GM12878 (cell line): ENCODE data around the gene REM1. TPM values are rescaled to one million over a fixed set of nuclear protein-coding genes. Genes with fewer than 3 reads are reported as not detected.

Source experiments
- ATAC-seq: fragments of 200-7000 bp; cut with Tn5 transposase; 3 replicates; pipeline ENCODE4 v1.9.1; 2020; ENCODE audit warnings: mild to moderate bottlenecking, moderate library complexity
- BruUV-seq: library from RNA; stranded (reverse); fragments of 400-500 nt; replicated peaks from 2 replicates; lab custom pipeline; 2021; lab: Mats Ljungman, UMichigan
- CTCF ChIA-PET: fragments of 300-600 bp; sonication (Branson Sonifier 250); formaldehyde crosslinking; extraction: SDS; loops from one replicate; lab custom pipeline; 2021; ENCODE audit warnings: inconsistent platforms; lab: Yijun Ruan, JAX
- POLR2A ChIA-PET: fragments of 350-600 bp; formaldehyde crosslinking; extraction: SDS; loops from one replicate; lab custom pipeline; 2021; ENCODE audit warnings: inconsistent platforms; lab: Charles Lee
- RAD21 ChIA-PET: fragments of 300-600 bp; sonication (Branson Sonifier 250); formaldehyde crosslinking; loops from one replicate; lab custom pipeline; 2023; ENCODE audit warnings: antibody characterized with exemption; ENCODE audit not compliant: unreplicated experiment; lab: Charles Lee
- SMC1A ChIA-PET: fragments of 300-600 bp; sonication (Branson Sonifier 250); formaldehyde crosslinking; loops from one replicate; lab custom pipeline; 2023; ENCODE audit not compliant: unreplicated experiment, uncharacterized antibody; lab: Charles Lee
- DNase-seq: peaks from one replicate; pipeline ENCODE4 v3.0.0-alpha.2; 2011; ENCODE audit warnings: low read depth, low spot score
- FAIRE-seq: peaks from 3 replicates; lab custom pipeline; 2011; peaks lifted over from hg19 to GRCh38; lab: Jason Lieb, UNC
- H2AFZ ChIP-seq: 2 replicates; pipeline ENCODE4 v1.6.0; 2011; ENCODE audit warnings: low read depth, low read length, control low read depth; ENCODE audit not compliant: control insufficient read depth
- H3K27ac ChIP-seq: 2 replicates; pipeline ENCODE4 v1.5.1; 2011; ENCODE audit warnings: control low read depth; ENCODE audit not compliant: control insufficient read depth, insufficient read depth
- H3K27me3 ChIP-seq, 2 experiments: replicated peaks in 1 of 2; 2 replicates each; pipeline versions ENCODE4 v1.6.0 to v1.6.1; 2011; ENCODE audit warnings: low read length in 1 of 2; ENCODE audit not compliant: control insufficient read depth in 2 of 2, insufficient read depth in 2 of 2
- H3K36me3 ChIP-seq, 2 experiments: 2 replicates each; pipeline ENCODE4 v1.5.1; 2011; ENCODE audit warnings: low read length in 1 of 2; ENCODE audit not compliant: control insufficient read depth in 2 of 2, insufficient read depth in 2 of 2
- H3K4me1 ChIP-seq: 2 replicates; pipeline ENCODE4 v1.6.1; 2011; ENCODE audit warnings: mild to moderate bottlenecking, low read length, moderate library complexity, mixed read lengths; ENCODE audit not compliant: control insufficient read depth, insufficient read depth
- H3K4me2 ChIP-seq: 2 replicates; pipeline ENCODE4 v1.6.0; 2011; ENCODE audit warnings: control low read depth; ENCODE audit not compliant: control insufficient read depth, insufficient read depth
- H3K4me3 ChIP-seq: fragments of 200-600 bp; sonication (generic); 2 replicates; pipeline ENCODE4 v1.5.1; 2016
- H3K79me2 ChIP-seq: 2 replicates; pipeline ENCODE4 v1.6.0; 2011; ENCODE audit warnings: low read length; ENCODE audit not compliant: control insufficient read depth, insufficient read depth
- H3K9ac ChIP-seq: 2 replicates; pipeline ENCODE4 v1.8.0; 2011; ENCODE audit warnings: low read length, control low read depth, mixed read lengths; ENCODE audit not compliant: control insufficient read depth, insufficient read depth
- H3K9me3 ChIP-seq: replicated peaks from 3 replicates; pipeline ENCODE4 v1.5.1; 2011; ENCODE audit warnings: mild to moderate bottlenecking, low read length; ENCODE audit not compliant: control insufficient read depth, insufficient read depth
- H4K20me1 ChIP-seq: 2 replicates; pipeline ENCODE4 v1.6.0; 2011; ENCODE audit not compliant: control insufficient read depth, insufficient read depth
- CBX5 ChIP-seq: sonication (generic); IDR thresholded peaks from 2 replicates; pipeline ENCODE4 v1.6.1; 2016; ENCODE audit warnings: low read depth, moderate library complexity, mild to moderate bottlenecking, inconsistent platforms
- DPF2 ChIP-seq: fragments of 450-650 bp; IDR thresholded peaks from 2 replicates; pipeline ENCODE4 v1.6.1; 2017; ENCODE audit warnings: mild to moderate bottlenecking
- WGBS: methylation state at CpG from one replicate; pipeline ENCODE4 v1.1.6; 2016; ENCODE audit warnings: low lambda C conversion rate; ENCODE audit not compliant: insufficient replicate concordance, insufficient coverage; ENCODE audit errors: missing lambda C conversion rate; 5-methylcytosine and 5-hydroxymethylcytosine counted together
- in situ Hi-C: fragments of 300-500 bp; cut with MboI; formaldehyde crosslinking; loops from 9 replicates; pipeline ENCODE4 v1.14.3; 2018; ENCODE audit warnings: mixed read lengths
- intact Hi-C: fragments of 100-400 bp; cut with micrococcal nuclease; formaldehyde crosslinking; loops from one replicate; pipeline ENCODE4 v1.14.2; 2022; ENCODE audit not compliant: unreplicated experiment
- polyA plus RNA-seq, 11 experiments: library from polyadenylated mRNA; depleted of rRNA in 4 of 11; unstranded in 6 of 11; stranded (reverse) in 5 of 11; fragments of >200 nt; fragmentation: Nextera tagmentation in 4 of 11; fragmentation: Illumina TruSeq in 1 of 11; extraction: Ambion mirVana in 4 of 11; extraction: Trizol in 1 of 11; gene quantifications; 1 replicate in 1 of 11; 2 replicates in 10 of 11; pipeline versions ENCODE4 v1.2.1 to v1.2.3, GENCODE V29; 2011 to 2016; ENCODE audit warnings: inconsistent platforms in 2 of 11, missing spikeins in 2 of 11, low read depth in 1 of 11
- total RNA-seq, 4 experiments: library from RNA; depleted of rRNA in 3 of 4; stranded (reverse); fragments of >200 nt in 3 of 4; fragmentation: Illumina TruSeq in 1 of 4; extraction: Trizol in 1 of 4; gene quantifications; 2 replicates each; pipeline versions ENCODE4 v1.2.1 to v1.2.3, GENCODE V29; 2013 to 2021

The REM1 gene
- total and polyA plus RNA-seq, 10 of the 15 experiments (the other 5 are each of a cell fraction or from before 2014, with no cell fraction given) = not detected

- Histone ChIP-seq H4K20me1 (peaks cover 4% of the 10 kb centered on the region; the same call in 1 of the 2 replicates), H3K9me3 (no peaks in the 10 kb centered on the region), H3K4me3 (no peak overlapping the region), H3K27me3 (no peaks in the 10 kb centered on the region), H3K27ac (no peak overlapping the region), H3K36me3 (peaks cover 7 to 27% of the 10 kb centered on the region in 2 experiments), H3K79me2 (peaks cover 14% of the 10 kb centered on the region), H2AFZ (no peak overlapping the region), H3K9ac (no peak overlapping the region), H3K4me1 (no peaks in the 10 kb centered on the region), H3K4me2 (no peak overlapping the region)
- no TSS peak for BruUV-seq
- ATAC-seq = no peak
- ChIA-PET RAD21 (no interaction called here), CTCF (interaction anchor here (1.1 kb wide), 1 partner anchor 24 kb away, joined by 4 read pairs; no protein-coding TSS in a partner anchor), SMC1A (no interaction called here), POLR2A (no interaction called here)
- intact Hi-C loops (no loop called here), in situ Hi-C loops (no loop called here)
- TF ChIP-seq DPF2 = no peak
- TF ChIP-seq CBX5 = no peak
- FAIRE-seq = no peak
- no peak for DNase-seq
- 91% methylated on average over 6 of the region's 6 CpGs for WGBS
Measured at GRCh38 chr20:31527266-31527665, 52.2 kb downstream of the REM1 start.

Other genes starting within 250 kb of the REM1 start
Only the 7 nearest of the 11 such genes appear.
- gene DEFB118, start 106.7 kb upstream of the REM1 start, total RNA-seq (2014; rRNA removed) = not detected in 2 replicates
- not detected in 2 replicates for gene DEFB118, start 106.7 kb upstream of the REM1 start, total RNA-seq (2014; rRNA removed; fragmentation: Illumina TruSeq; extraction: Trizol)
- not detected in 2 replicates for gene DEFB118, start 106.7 kb upstream of the REM1 start, total RNA-seq (2021)
- gene DEFB118, start 106.7 kb upstream of the REM1 start, polyA plus RNA-seq (2011; rRNA removed) = not detected in 2 replicates
- gene DEFB118, start 106.7 kb upstream of the REM1 start, polyA plus RNA-seq (2014; fragmentation: Illumina TruSeq; extraction: Trizol) = not detected in 2 replicates
- not detected for gene DEFB118, start 106.7 kb upstream of the REM1 start, polyA plus RNA-seq (2014; fragmentation: Nextera tagmentation; extraction: Ambion mirVana)
- gene DEFB118, start 106.7 kb upstream of the REM1 start, polyA plus RNA-seq (2014; rRNA removed) = not detected in 2 replicates
- not detected for gene DEFB118, start 106.7 kb upstream of the REM1 start, polyA plus RNA-seq (2016; fragmentation: Nextera tagmentation; extraction: Ambion mirVana)
- not detected in 2 replicates for gene DEFB119, start 84.7 kb upstream of the REM1 start, total RNA-seq (2014; rRNA removed)
- not detected in 2 replicates for gene DEFB119, start 84.7 kb upstream of the REM1 start, total RNA-seq (2014; rRNA removed; fragmentation: Illumina TruSeq; extraction: Trizol)
- not detected in 2 replicates for gene DEFB119, start 84.7 kb upstream of the REM1 start, total RNA-seq (2021)
- not detected in 2 replicates for gene DEFB119, start 84.7 kb upstream of the REM1 start, polyA plus RNA-seq (2011; rRNA removed)
- gene DEFB119, start 84.7 kb upstream of the REM1 start, polyA plus RNA-seq (2014; fragmentation: Illumina TruSeq; extraction: Trizol) = not detected in 2 replicates
- gene DEFB119, start 84.7 kb upstream of the REM1 start, polyA plus RNA-seq (2014; fragmentation: Nextera tagmentation; extraction: Ambion mirVana) = not detected
- gene DEFB119, start 84.7 kb upstream of the REM1 start, polyA plus RNA-seq (2014; rRNA removed) = not detected in 2 replicates
- not detected for gene DEFB119, start 84.7 kb upstream of the REM1 start, polyA plus RNA-seq (2016; fragmentation: Nextera tagmentation; extraction: Ambion mirVana)
- not detected in 2 replicates for gene DEFB121, start 69.1 kb upstream of the REM1 start, total RNA-seq (2014; rRNA removed)
- not detected in 2 replicates for gene DEFB121, start 69.1 kb upstream of the REM1 start, total RNA-seq (2014; rRNA removed; fragmentation: Illumina TruSeq; extraction: Trizol)
- gene DEFB121, start 69.1 kb upstream of the REM1 start, total RNA-seq (2021) = not detected in 2 replicates
- not detected in 2 replicates for gene DEFB121, start 69.1 kb upstream of the REM1 start, polyA plus RNA-seq (2011; rRNA removed)
- gene DEFB121, start 69.1 kb upstream of the REM1 start, polyA plus RNA-seq (2014; fragmentation: Illumina TruSeq; extraction: Trizol) = not detected in 2 replicates
- gene DEFB121, start 69.1 kb upstream of the REM1 start, polyA plus RNA-seq (2014; fragmentation: Nextera tagmentation; extraction: Ambion mirVana) = not detected
- not detected in 2 replicates for gene DEFB121, start 69.1 kb upstream of the REM1 start, polyA plus RNA-seq (2014; rRNA removed)
- not detected for gene DEFB121, start 69.1 kb upstream of the REM1 start, polyA plus RNA-seq (2016; fragmentation: Nextera tagmentation; extraction: Ambion mirVana)
- gene DEFB123, start 34.7 kb upstream of the REM1 start, total RNA-seq (2014; rRNA removed) = not detected in 2 replicates
- gene DEFB123, start 34.7 kb upstream of the REM1 start, total RNA-seq (2014; rRNA removed; fragmentation: Illumina TruSeq; extraction: Trizol) = not detected in 2 replicates
- gene DEFB123, start 34.7 kb upstream of the REM1 start, total RNA-seq (2021) = not detected in 2 replicates
- not detected in 2 replicates for gene DEFB123, start 34.7 kb upstream of the REM1 start, polyA plus RNA-seq (2011; rRNA removed)
- not detected in 2 replicates for gene DEFB123, start 34.7 kb upstream of the REM1 start, polyA plus RNA-seq (2014; fragmentation: Illumina TruSeq; extraction: Trizol)
- gene DEFB123, start 34.7 kb upstream of the REM1 start, polyA plus RNA-seq (2014; fragmentation: Nextera tagmentation; extraction: Ambion mirVana) = not detected
- gene DEFB123, start 34.7 kb upstream of the REM1 start, polyA plus RNA-seq (2014; rRNA removed) = not detected in 2 replicates
- gene DEFB123, start 34.7 kb upstream of the REM1 start, polyA plus RNA-seq (2016; fragmentation: Nextera tagmentation; extraction: Ambion mirVana) = not detected
- not detected in 2 replicates for gene DEFB124, start 161 bp upstream of the REM1 start, total RNA-seq (2014; rRNA removed)
- gene DEFB124, start 161 bp upstream of the REM1 start, total RNA-seq (2014; rRNA removed; fragmentation: Illumina TruSeq; extraction: Trizol) = not detected in 2 replicates
- gene DEFB124, start 161 bp upstream of the REM1 start, total RNA-seq (2021) = not detected in 2 replicates
- not detected in 2 replicates for gene DEFB124, start 161 bp upstream of the REM1 start, polyA plus RNA-seq (2011; rRNA removed)
- gene DEFB124, start 161 bp upstream of the REM1 start, polyA plus RNA-seq (2014; fragmentation: Illumina TruSeq; extraction: Trizol) = not detected in 2 replicates
- gene DEFB124, start 161 bp upstream of the REM1 start, polyA plus RNA-seq (2014; fragmentation: Nextera tagmentation; extraction: Ambion mirVana) = not detected
- gene DEFB124, start 161 bp upstream of the REM1 start, polyA plus RNA-seq (2014; rRNA removed) = not detected in 2 replicates
- gene DEFB124, start 161 bp upstream of the REM1 start, polyA plus RNA-seq (2016; fragmentation: Nextera tagmentation; extraction: Ambion mirVana) = not detected
- 39.6 and 57.8 TPM in 2 replicates for gene HM13, start 39.2 kb downstream of the REM1 start, total RNA-seq (2014; rRNA removed)
- 59.2 and 62.5 TPM in 2 replicates for gene HM13, start 39.2 kb downstream of the REM1 start, total RNA-seq (2014; rRNA removed; fragmentation: Illumina TruSeq; extraction: Trizol)
- 106 and 123 TPM in 2 replicates for gene HM13, start 39.2 kb downstream of the REM1 start, total RNA-seq (2021)
- gene HM13, start 39.2 kb downstream of the REM1 start, polyA plus RNA-seq (2011; rRNA removed) = 48.7 and 89.4 TPM in 2 replicates
- gene HM13, start 39.2 kb downstream of the REM1 start, polyA plus RNA-seq (2014; fragmentation: Illumina TruSeq; extraction: Trizol) = 66.1 and 74.0 TPM in 2 replicates
- 10 to 100 TPM in 1 of 2 experiments, 1 to 10 TPM in 1; 4.8 to 17.5 TPM for gene HM13, start 39.2 kb downstream of the REM1 start, polyA plus RNA-seq (2014; fragmentation: Nextera tagmentation; extraction: Ambion mirVana)
- 95.2 and 98.5 TPM in 2 replicates for gene HM13, start 39.2 kb downstream of the REM1 start, polyA plus RNA-seq (2014; rRNA removed)
- 100 to 1,000 TPM; 177 to 185 TPM for gene HM13, start 39.2 kb downstream of the REM1 start, polyA plus RNA-seq (2016; fragmentation: Nextera tagmentation; extraction: Ambion mirVana)
- 0.38 and 0.56 TPM in 2 replicates for gene ID1, start 130.0 kb downstream of the REM1 start, total RNA-seq (2014; rRNA removed)
- 0.13 and 0.14 TPM in 2 replicates for gene ID1, start 130.0 kb downstream of the REM1 start, total RNA-seq (2014; rRNA removed; fragmentation: Illumina TruSeq; extraction: Trizol)
- 0.49 and 1.0 TPM in 2 replicates for gene ID1, start 130.0 kb downstream of the REM1 start, total RNA-seq (2021)
- 0.31 TPM in 1 of 2 replicates, not detected in the other for gene ID1, start 130.0 kb downstream of the REM1 start, polyA plus RNA-seq (2011; rRNA removed)
- not detected in 2 replicates for gene ID1, start 130.0 kb downstream of the REM1 start, polyA plus RNA-seq (2014; fragmentation: Illumina TruSeq; extraction: Trizol)
- under 1 TPM in 1 of 2 experiments, not detected in 1; 0.09 TPM for gene ID1, start 130.0 kb downstream of the REM1 start, polyA plus RNA-seq (2014; fragmentation: Nextera tagmentation; extraction: Ambion mirVana)
- 0.46 and 0.71 TPM in 2 replicates for gene ID1, start 130.0 kb downstream of the REM1 start, polyA plus RNA-seq (2014; rRNA removed)
- 1 to 10 TPM in 1 of 2 experiments, under 1 TPM in 1; 0.87 to 1.3 TPM for gene ID1, start 130.0 kb downstream of the REM1 start, polyA plus RNA-seq (2016; fragmentation: Nextera tagmentation; extraction: Ambion mirVana)